Activated CD8-positive, alpha-beta memory T cell treated with anti-CD3 and anti-CD28 coated beads, Interleukin-2, amount 50 U/mL, for 24 hours (primary cell): ENCODE measurements around the gene HMGCLL1.

ENCODE experiments used
- DNase-seq: peaks from one replicate; pipeline ENCODE4 v3.0.0-alpha.2; 2020; ENCODE audit errors: extremely low read depth

HMGCLL1 gene

DNA sequence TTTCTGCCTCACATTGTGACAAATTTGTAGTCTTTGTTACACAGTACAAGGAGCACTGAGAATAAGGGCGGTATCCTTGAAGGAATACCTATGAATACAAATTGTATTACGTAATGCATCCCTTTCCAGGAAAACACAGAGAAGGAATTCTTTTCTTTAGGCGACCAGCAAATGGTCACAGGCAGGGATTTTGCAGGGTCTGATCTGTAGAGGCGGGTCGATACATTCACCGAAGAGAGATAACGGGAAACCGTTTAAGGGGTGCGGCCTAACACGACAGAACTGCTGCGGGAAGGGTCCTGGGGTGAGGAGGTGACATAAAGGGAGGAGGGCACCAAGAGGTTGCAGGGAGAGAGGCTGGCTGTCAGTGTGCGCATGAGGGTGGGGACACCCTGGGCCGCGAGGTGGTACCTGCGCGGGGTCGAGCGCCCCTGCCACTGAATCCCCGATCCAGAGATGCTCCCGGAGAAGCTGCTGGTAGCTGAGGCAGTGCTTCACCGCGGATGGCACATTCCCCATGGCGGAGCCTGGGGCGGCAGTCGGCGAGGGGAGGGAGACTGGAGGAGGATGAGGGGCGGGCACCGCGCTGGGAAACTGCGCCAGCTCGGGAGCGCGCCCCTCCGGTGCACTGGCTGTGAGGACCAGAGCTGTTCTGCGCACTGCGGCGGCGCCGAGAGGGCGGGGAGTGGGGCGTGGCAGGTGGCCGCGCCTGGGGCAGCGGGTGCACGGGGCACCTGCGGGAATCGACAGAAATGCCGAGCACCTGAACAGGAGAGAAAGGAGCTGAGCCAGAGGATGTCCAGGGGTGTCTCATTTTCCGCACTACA lies at the start of gene HMGCLL1:
TSS of gene HMGCLL1 (minus strand) at position 656 of the 827 bp plus-strand sequence. CDS start at position 519, 137 bp downstream.
- DNase-seq, result no peak

DNA sequence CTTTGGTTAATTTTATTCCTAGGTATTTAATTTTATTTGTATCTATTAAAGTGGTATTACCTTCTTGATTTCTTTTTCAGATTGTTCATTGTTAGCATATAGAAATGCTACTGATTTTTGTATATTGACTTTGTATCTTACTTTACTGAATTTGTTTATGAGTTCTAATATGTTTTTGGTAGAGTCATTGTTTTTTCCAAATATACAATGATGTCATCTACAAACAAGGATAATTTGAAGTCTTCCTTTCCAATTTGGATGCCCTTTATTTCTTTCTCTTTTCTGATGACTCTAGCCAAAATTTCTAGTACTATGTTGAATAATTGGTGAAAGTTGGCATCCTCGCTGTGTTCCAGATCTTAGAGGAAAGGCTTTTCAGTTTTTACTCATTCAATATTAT lies 43.0 kb upstream of the HMGCLL1 start:
- DNase-seq, result no peak

DNA sequence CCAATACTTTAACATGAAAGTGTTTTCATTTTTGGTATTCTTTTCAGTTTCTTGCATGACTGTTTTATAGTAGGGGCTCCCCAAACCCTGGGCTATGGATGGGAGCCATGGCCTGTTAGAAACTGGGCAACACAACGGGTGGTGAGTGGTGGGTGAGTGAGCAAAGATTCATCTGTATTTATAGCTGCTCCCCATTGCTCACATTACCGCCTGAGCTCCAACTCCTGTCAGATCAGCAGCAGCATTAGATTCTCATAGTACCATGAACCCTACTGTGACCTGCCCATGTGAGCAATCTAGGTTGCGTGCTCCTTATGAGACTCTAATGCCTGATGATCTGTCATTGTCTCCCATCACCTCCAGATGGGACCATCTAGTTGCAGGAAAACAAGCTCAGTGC lies 42.3 kb upstream of the HMGCLL1 start:
- no peak for DNase-seq

DNA sequence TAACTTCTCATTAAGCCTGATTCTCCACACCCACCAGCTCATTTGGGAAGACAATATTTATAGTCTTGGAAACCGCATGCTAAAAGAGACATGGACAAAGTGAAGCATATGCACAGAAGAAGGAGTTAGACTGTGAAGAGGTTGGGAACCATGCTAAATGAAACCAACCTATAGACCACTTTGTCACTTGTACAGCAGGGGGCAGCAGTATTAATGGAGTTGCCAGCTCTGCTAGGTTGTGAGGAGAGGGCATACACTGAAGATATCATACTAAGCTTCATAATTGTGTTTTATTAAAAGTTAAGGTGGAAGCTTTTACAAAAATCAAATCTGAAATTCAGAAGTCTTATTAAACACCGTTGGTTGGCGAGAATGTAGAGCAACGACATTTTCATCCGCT lies 38.3 kb upstream of the HMGCLL1 start:
- DNase-seq, result no peak

DNA sequence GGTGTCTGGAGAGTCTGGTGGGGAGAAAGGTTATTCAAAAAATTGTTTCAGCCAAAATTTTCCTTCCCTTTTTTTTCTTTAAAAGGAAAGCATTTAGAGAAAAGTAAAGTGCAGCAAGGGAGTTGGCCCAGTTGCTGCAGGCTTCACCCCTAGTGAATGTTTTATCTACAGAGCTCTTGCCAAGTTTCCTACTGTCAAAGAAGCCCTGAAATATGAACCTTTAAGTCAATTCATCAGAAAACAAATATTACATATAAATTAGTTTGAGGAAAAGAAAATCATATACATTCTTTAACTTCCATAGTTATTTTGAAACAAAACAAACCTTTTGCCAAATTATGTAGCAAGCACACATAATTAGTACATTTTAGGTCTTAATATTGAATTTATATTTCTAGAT lies 25.0 kb upstream of the HMGCLL1 start:
- DNase-seq, result no peak

DNA sequence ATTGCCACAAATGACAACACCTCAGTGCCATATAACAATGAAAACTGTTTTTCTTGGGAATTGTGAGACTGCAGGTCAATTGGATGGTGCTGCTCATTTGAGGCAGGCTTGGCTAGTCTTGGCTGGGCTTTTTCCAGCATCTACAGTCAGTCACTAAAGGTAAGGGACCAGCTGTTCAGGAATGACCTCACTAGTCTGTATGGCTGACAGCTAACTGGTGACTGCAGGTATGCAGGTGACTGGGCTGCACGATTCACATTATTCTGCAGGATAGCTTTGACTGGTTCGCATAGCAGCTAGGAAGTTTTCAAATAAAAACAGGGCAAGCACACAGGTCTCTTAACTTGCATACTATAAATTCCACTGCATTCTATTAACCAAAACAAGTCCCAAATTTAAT lies 22.1 kb upstream of the HMGCLL1 start:
- DNase-seq, result no peak

DNA sequence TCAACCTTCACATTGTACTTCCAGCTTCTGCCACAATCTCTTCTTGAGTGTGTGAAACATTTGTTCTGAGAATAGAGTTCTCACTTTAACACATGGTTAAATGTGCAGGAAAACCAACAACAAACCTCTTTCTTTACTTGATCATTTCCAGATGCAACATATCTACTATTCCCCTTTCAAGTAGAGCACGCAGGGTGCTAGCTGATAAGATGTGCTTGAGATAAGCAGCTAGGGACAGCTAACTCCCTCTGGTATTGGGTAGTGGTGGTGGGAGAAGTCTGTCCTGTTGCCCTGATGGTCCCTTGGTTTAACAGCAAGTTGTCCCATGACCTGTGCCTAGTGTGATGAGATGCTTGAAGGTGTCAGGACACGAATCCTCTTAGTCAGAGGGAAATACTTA lies 15.4 kb upstream of the HMGCLL1 start:
- DNase-seq, result no peak

DNA sequence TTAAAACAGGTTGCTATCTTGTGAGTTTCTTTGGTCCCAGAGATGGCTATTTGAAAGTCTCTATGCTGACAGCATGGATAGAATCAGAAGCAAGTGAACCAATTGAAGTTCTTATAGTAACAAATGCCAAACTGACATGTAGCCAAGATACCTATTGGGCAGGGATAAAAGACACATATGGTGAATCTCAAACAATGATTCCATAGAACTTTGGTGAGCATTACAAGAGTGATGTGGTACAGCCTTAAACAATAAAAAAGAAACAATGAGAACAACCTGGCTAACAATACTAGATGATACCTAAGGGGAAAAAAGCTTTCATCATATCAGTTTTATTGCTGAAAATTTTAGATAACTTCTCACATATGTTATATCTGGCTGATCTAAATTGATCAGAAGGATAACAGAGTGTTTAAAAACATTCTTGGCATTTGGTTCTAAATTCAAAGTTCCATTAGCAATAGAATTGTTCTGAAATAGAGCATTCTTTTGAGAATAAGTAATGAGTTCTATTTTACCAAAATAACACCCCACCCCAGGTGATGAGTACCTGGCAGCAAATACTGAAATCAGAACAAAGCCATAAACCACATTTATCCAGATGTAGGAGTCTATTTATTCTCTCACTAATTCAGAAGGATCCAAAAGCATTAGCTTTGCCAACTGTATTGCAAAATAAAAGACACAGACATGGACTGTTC lies 5.8 kb upstream of the HMGCLL1 start:
- no peak for DNase-seq

DNA sequence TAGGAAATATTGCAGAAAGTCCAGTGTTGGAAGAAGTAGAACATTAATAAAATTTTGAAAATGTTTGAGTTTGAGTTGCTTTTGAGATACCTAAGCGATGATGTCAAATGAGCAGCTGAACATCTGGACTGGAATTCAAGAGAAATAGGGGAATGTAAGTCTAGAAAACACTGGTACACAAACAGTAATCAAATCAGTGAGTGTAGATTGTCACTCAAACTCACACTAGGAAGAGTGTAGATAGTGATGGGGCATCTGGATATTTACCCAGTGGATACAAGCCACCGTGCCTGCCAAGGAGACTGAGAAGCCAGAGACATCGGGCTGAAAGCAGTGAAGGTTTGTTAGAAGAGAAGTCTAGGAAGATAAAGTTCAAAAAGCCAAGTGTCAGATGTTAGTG lies 2.2 kb downstream of the HMGCLL1 start:
- DNase-seq, result no peak

DNA sequence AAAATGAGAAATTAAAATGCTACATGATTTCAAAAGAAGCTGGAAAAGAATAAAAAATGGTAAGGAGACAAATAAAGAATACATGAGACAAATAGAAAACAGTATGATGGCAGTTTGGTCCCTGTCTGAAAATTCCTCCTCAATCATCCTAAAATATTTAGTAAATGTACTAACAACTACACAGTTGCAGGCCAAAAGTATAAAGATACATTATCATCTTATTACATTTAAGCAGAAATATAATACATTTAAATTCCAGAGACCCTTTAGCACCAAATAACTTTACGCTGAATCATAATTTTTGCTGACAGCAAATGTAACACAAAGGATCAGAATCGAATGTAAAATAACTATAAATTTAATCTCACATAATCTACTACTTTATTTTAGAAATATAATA lies 4.4 kb downstream of the HMGCLL1 start:
- no peak for DNase-seq

DNA sequence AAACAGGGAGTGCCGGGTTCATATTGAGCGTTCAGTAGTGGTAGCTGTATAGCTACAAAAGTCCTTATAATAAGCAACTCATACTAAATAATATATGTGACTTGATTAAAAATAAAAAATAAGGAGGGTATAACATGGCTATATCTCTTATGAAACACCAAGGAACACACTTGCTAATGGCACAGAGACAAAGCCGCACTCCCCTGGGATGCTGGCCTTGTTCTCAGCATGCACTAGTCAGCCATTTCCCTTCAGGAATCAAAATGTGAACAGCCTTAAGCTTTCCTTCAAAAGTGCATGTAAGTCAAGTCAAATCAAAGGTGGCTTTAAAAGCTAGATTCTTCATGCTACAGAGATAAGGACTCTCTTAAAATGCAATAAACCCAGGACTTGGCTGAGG lies 9.4 kb downstream of the HMGCLL1 start:
- no peak for DNase-seq

DNA sequence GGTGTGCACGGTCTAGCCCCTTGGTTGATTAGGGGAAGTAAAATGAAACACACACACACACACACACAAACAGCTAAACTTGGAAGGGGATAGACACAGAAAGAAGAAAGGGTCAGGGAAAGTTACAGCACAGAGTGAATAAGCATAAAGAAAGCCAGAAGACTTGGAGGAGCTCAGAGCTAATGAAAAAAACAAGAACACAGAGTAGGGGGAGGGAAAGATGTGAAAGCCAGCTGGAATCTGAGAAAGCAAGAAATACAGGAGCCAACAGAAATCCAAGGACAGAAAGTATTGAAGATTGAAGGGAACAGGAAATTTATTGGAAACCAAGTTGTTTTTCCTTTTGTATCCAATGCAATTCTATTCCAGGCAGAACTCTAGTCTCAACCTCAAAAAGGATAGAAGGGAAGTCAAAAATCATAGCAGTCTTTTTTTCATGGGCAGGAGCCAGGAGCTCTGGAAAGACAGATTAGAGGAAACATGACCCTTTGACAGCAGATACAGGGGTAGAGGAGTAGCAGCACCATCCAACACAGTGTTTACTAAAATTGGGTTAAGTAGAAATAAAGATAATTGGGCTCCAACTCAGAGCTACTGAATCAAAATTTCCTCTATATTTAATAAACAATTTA lies 10.1 kb downstream of the HMGCLL1 start:
- no peak for DNase-seq

DNA sequence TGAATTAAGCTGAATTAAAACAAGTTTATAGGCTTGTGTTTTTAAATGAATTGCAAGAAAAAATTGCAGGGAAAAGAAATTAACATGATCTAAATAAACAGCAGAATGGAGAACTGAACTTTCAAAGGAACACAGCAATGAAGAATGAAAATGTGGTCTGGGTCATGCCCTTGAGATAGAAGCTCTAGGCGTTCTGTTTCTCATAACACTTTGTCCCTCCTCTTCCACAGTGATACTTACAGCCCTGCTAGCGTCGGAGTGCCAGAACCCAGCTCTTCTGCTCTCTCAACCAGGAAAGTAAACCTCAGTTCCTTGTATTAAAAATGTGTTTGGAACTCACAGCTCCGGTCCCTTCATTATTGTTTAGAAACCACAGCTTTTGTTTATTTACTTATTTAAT lies 11.4 kb downstream of the HMGCLL1 start:
- DNase-seq, result no peak

DNA sequence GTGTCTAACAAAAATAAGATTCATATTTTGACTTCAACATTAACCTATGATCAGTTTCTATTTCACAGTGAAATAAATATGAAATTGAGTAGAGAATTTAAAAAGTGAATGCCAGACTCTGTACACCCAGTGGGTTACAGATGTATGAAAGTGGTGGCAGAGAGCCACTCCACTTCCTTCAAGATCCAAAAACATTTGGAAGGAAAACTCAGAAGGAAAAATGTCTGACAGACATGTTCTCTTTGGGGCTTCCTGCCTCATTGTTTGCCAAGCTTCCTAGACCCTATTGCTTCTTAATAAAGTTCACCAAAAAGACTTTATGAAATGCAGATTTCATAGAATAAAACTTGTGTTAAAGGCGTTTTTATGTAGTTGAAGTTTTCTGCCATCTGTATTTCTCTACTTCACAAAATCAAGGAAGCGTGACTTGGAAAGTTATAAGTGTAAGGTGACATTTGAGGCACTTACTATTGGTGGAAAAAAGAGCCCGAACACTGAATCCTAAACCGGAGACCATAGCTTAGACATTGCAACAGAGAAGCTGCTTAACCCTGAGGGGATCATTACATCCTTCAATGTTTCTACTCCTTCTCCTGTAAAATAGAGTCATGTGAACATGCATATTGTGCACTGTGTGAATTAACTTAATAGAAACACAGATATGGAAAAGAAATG lies 12.8 kb downstream of the HMGCLL1 start:
- no peak for DNase-seq

DNA sequence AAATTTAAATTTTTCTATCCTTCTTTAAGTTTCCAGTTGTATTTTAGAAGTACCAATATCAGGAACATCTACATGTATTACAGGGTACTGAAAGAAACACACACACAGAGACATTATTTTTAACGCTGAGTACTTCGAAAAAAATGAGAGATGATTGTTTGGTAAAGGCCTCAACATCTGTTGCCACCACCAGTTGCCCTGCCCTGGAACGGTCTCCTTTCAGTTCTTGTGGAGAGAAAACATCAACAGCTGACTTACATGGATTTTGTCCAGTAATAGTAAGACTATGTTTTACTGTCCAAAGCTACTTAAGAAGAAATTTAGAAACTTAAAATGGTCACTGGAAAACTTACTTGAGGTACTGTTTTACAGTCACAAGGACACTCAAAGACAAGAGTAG lies 16.7 kb downstream of the HMGCLL1 start:
- no peak for DNase-seq

DNA sequence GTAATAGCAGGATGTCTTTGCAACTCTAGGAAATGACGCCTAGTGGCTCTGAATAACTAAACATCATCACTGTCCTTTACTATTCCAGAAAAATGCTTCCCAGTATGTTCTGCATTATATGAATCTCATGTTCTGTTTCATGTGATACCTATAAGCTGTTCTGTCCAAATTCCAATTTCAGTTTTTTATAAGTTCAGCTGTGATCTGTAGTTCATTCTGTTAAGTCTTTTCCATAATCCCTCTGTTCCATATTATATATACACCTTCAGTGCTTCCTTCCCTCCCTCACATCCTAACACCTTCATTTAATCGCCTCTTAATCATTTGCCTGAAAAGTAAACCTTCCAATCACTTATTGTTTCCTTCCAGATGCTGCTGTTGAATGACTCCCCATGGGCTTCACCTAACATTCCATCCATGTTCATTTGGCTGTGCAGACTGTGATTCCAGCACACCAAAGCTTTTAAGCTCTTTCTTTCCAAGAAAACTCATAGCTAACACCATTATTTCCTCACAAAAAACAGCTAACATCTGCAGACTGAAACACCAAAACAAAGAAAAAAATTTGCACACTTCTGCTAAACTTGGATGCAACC lies 18.6 kb downstream of the HMGCLL1 start:
- no peak for DNase-seq

DNA sequence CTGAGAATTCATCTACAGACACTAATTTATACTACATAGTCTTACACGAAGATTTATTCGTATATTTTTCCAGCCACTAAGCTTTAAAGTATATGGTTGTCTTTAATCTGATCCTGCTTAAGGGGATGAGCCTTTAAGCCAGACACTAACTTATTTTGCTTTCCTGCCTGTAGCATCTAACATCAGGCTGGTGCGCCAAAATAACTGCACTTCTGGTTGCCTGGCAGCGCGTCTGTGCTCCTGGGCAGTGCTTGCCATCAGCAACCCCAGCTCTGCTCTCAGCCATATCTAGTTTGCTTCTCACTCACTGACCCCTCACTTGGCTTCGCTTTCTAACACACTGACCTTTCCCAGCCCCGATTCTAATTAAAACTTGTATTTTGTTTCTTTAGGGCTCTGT lies 21.8 kb downstream of the HMGCLL1 start:
- DNase-seq, result no peak

DNA sequence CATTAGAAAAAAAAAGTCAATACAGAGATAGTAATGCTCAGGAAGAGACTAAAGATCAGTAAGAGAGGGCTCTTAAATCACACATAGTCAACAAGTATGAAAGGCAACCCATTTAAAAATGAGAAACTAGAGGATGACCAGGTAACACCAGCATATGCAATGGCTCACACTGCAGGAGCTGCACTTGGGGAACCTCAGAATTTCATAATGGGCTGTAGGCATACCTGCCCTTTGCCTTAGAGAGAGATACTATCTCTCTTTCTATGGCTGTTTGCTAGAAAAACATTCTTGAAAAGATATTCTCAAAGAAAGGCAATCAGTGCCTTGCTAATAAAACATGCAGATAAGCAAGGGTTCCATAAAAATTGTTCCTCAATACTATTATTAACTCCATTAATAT lies 33.2 kb downstream of the HMGCLL1 start:
- no peak for DNase-seq

DNA sequence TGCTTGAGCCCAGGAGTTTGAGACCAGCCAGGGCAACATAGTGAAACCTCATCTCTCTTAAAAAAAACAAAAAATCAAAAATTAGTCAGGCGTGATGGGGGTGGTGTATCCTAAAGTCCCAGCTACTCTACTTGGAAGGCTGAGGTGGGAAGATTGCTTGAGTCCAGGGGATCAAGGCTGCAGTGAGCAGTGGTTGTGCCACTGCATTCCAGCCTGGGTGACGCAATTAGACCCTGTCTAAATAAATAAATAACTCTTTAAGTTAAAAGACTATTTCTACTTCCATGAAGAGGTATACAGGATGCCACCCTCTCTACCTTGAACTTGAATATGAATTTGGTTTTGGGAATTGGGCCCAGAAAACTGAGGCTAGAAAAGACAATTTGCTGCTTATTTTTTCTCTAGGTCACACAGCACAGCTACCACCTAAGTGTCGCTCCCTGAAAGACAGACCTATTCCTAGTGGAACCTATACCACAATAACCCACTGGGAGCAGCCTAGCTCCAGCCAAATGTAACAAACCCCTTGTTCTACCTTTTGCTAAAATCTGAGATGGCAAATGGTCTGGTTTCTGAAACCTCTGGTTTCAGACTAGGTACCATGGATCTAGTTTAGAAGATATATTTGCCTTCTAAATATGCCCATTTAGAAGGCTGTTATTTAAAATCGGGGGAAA lies 35.2 kb downstream of the HMGCLL1 start:
- DNase-seq, result no peak

DNA sequence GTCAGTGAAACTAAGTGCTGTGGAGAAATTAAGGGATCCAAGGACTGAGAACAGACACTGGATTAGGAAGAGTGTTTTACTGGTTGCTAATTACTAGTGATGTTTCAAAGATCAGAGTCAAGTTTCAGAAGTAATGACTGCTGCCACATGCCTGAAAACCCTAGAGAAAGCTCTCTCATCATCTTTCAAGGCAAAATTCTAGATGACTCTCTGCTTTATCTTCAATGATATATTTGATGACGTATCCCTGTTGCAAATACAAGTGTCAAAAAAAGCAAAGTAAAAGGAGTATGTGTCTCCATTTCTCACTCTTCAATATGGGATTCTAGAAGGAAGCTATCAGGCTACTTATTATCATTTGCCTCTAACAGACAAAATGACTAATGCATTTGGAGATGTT lies 38.0 kb downstream of the HMGCLL1 start:
- no peak for DNase-seq

DNA sequence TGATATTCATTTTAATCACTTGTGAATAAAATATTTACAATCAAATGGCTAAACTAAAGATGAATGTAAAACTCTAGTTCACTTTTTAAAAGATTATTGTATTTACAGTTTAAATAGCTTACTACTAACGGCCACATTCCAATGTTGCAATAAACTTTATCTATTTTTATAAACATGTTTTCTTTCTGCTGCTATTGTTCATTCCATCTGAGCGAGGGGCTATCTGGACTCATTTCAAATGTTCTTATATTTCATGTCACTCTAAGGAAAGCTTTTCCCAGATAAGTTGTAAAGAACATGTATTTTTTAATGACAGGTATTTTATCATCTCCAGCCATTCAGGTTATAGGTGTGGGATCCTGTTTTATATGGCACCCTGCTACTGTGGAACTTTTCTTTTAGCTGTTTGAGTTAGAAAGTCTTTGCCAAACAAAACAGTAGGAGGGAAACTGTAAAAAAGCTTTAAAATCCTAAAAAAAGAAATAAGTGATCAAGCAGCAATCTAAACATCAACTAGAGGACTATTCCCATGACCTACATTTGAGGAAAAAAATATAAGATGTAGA lies 42.5 kb downstream of the HMGCLL1 start:
- no peak for DNase-seq
